Hematopoietic multipotent progenitor cell (in vitro differentiated cells): ENCODE measurements around the gene ZDHHC16. TPM values are rescaled to one million over a fixed set of nuclear protein-coding genes. Genes with fewer than 3 reads are reported as not detected.
A peak's percentile ranks its signal among the peaks of the same experiment; 100 is the strongest.
"Not testable (repeated sequence)": the region's sequence is repeated elsewhere in the genome, so short reads cannot be mapped to it uniquely, and the experiment has no call there.

ENCODE experiments used
- DNase-seq, 3 donors: peaks; one replicate each; pipeline ENCODE4 v3.0.0-alpha.2; 2011 to 2015; ENCODE audit warnings: low read depth in 2 of 3, low spot score in 2 of 3
- total RNA-seq: library from RNA; depleted of rRNA; stranded (reverse); fragments of >200 nt; gene quantifications from one replicate; pipeline ENCODE4 v1.2.3, GENCODE V29; 2012

ZDHHC16 gene
- total RNA-seq, 1 donor, result 52.5 TPM

DNA sequence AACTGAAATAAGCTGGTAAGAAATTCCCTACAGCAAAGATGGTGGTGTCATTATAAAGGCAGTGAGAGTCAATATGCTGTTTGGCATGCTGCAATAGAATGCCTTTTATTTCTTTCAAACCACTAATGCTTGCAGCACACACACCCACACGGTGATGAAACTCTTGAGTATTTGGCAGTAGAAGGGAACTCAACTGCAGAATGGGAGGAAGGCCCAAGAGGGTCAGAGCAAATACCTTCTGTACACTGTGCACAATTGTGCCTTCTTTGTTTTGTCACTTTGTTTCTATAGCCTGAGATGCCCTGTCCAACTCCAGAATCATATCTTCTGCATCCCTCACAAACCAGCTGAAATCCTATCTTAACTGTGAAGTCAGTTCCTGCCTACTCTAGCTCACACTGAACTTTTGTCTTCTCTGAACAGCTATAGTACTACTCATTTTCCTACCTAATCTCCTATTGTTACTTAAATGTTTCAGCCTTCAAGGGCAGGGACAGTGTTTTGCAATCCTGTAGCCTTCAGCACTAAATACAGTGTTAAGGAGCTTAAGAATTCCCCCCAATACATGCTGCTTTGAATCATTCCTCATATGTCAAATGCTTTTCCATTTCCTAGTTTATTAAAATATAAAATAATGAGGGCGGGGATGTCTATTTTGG, 30.1 kb downstream of the ZDHHC16 start:
- no peak for DNase-seq

DNA sequence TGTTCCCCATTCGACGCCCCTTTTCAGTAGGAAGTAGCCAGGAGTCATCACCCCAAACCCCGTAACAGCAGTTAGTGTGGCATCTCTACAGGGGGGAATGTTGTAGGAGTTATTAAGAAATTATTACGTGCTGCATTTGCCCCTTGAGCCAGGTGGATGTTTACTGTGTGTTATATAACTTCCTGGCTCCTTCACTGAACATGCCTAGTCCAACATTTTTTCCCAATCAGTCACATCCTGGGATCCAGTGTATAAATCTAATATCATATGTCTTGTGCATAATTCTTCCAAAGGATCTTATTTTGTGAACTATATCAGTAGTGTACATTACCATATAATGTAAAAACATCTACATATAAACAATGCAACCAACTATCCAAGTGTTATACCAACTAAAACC, 33.4 kb downstream of the ZDHHC16 start:
- not testable (repeated sequence) for DNase-seq

DNA sequence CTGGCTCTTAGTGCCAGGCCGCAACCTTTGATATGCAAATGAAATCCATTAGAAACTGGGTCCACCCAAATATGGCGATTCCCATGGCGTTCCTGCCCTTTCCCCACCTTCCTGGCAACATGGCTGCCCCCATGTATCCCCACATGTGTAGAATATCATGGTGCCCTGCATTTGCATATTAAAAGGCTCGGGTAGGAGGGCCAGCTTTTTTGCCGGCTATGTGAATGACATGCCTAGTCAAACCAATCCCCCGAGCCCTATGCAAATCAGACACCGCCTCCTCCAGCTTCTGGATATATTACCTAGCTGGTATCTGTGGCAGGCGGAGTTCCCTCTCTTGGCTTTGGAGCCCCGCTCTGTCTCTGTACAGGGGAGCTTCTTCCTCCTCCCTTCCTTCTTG, 34.0 kb downstream of the ZDHHC16 start:
- no peak for DNase-seq

DNA sequence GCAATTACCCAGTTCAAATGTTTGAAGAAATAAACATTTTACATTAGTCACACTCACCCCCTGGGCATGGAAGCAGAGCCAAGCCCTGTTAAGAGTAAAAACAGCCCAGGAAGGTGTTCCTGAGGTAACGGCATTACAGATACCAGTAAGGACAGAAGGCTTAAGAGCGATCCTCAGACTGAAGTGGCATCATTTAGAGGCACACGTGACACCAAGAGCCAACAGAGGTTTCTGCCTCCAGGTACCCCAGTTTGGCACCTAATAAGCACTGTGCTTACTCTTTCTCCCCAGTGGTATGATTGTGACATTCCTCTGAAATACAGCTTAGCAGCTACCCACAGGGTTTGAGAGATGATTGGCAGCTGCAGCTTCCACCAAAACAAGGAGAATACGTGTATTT, 35.1 kb downstream of the ZDHHC16 start:
- DNase-seq, result no peak

DNA sequence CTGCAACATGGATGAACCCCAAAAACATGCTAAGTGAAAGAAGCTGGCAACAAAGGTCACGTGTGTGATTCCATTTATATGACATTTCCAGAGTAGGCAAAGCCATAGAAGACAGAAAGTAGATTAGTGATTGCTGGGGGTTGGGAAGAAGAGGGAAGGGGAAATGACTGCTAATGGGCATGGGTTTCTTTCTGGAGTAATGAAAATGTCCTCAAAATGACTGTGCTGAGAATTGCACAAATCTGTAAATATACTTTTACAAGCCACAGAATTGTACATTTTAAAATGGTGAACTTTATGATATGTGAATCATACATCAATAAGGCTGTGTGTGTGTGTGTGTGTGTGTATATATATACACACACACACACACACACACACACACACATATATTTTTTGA, 36.4 kb downstream of the ZDHHC16 start:
- no peak for DNase-seq

DNA sequence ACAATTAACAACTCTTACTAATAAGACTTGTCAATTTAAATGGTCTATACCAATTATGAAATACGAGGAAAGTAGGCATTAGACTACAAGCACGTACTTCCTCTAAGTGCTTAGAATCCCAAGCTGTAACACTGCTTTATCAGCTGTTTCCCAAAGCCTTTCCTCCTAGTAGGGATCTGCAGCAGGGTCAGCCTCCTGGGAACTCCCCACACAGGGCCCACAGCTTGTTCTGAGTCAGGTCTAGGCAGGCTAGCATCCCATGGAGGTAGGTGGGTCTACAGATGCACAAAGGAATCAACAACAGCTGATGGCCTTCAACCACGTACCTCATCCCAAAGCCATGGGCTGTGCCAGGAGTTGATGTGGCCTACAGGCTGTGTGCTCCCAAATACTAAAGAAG, 37.5 kb downstream of the ZDHHC16 start:
- no peak for DNase-seq

DNA sequence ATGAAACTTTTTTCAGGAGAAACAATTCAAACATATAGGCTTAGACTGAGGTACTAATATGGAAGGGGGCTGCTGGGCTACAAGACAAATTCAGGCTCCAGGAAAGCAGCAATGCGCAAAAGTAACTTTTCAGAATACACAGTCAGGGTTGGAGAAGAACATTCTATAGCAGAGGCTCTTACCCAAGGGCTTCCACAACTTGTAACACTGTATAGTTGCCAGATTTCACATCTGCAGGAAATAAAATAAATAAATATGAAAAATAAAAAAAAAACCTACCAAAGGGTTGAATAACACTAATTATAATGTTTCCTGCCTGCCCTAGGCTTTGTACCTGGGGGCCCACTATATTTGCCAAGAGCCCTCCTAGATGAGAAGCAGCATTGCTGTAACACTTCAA, 37.9 kb downstream of the ZDHHC16 start:
- no peak for DNase-seq

DNA sequence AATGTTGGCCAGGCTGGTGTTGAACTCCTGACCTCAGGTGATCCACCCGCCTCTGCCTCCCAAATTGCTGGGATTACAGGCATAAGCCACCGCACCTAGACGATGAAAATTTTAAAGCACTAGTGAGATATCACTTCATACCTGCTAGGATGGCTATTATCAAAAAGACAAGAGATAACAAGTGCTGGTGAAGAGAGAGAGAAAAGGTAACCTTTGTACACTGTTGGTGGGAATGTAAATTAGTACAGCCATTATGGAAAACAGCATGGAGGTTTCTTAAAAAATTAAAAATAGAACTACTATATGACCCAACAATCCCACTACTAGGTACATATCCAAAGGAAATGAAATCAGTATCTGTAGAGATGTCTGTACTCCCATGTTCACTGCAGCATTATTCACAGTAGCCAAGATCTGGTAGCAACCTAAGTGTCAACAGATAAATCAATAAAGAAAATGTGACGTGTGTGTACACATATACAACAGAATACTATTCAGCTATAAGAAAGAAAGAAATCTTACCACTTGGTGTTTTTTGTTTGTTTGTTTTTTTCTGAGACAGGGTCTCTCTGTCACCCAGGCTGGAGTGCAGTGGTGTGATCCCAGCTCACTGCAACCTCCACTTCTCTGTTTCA, 39.8 kb downstream of the ZDHHC16 start:
- DNase-seq, result no peak

DNA sequence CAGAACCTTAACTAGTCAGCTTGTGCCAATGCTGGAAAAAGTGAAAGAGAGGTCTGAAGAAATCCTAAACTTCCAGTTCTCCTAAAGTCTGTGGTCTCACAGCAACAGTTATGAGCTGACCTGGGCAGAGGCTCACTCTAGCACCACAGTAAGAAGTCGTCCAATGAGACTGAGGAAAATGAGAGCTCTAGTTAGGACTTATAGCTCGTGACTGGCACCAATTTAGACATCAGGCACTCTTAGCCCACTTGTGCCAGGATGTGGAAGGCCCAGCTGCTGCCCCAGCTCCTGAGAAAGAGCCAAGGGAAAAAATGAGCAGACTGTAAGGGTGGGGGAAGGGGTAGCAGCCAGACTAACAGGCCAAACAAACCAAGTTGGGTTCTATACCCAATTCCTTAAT, 44.6 kb downstream of the ZDHHC16 start:
- no peak for DNase-seq

DNA sequence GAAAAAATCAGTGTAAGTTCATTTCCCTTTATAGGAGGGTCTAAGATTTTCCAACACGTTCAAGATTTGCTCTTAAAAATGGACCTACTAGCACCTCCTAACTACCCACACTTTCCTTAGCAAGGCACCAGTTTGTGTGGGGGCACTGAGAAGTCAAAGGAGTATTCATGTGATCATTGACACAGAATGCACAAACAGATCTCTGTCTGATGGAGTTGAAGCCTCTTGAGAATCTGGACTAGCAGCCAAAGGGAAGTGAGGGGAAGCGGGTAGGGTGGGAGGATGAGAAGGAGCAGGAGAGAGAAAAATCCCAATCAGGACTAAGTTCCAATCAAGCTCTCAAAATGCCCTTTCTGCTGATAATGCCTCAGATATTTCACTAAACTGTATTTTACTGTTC, 48.2 kb downstream of the ZDHHC16 start:
- no peak for DNase-seq

DNA sequence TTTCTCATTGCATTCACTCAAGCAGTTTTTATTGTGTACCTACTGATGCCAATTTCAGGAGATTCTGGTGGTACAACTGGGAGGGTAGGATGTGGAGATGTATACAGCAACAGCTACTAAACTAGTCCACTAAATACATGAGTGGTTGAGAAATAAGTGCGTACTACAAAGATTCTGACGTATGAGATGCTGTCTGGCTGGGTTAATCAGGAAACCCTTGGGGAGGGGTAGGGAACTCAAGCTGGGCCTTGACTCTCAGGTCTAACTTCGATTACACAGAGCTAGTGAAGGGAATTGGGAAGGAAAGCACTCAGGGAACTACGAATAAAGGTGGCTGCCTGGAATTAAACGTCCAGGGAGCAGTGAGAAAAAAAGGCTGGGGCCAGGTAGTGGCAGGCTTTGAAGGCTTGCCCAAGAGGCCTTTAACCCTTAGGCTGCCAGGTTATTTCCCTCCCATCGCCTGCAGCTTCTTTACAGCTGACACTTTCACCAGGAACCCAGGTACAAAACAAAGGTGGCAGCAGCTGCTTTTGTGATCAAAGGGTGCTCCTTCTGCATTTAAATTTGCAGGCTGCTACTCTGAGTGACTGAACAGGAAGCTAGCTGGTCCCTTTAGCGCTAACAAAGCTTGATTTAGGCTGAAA, 49.0 kb downstream of the ZDHHC16 start:
- peak in 1 of 3 donors; percentile 21 for DNase-seq

DNA sequence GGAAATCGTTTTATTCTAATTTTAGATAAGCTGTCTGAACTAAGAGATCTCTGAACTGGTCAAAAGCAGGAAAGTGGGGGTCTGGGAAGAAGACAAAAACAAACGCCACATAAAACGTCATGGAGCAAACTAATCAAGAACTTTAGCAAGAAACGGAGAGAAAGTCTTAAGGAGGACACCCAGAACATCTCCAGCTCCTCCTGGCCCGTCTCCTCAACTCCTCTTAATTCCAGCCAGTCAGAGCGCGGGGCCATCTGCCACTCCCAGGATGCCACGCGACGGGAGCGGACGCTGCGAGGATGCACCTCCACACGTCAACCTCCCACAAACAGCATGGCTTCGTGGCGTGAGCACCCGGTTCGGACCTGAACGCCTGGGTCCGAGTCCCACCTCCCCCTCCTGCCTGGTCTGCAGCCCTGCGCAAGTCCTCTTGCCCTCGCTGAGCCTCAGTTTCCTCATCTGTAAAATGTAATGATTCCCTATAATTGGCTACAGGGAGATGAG, 51.6 kb downstream of the ZDHHC16 start:
- DNase-seq, result peak; percentile 28 to 59 (median 54)

DNA sequence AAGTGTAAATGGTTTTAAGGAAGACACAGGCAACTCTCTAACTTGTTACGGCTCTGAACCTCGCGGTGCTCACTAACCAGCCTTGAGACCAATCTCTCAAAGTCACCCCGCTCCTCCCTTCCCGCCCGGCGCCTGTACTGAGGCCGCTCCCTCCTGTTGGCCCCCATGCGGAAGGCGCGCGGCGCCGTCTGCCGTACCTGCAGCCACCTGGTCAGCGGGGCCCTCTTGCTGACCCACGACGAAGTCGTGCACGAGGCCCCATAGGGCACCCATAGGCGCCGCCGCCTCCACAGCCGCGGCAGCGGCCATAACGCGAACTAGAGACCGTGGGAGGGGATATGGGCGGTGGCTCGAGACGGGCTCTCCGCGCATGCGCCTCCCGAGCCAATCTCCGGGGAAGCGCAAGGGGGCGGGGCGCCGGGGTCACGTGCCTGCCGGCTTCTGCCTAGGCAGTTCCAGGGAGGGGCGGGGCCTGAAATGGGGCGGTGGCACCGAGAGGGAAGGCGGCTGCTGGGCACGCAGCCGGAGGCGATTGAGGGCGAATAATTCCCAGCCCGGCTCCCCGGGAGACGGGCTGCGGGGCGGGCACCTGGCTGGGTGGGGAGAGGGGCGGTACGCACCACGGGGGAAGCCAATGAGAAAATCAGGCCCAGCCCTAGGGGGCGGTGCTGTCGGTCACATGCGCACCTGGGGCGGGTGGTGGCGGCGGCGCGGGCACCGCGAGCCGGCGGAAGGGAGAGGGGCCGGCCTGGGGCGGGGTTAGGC, 52.3 kb downstream of the ZDHHC16 start, which contains the start of gene MMS19:
Gene MMS19 (minus strand): TSS at position 347 of the 765 bp plus-strand sequence. CDS start 38 bp downstream, at position 309.
- DNase-seq, result peak; percentile 98 to 99 (median 98)

DNA sequence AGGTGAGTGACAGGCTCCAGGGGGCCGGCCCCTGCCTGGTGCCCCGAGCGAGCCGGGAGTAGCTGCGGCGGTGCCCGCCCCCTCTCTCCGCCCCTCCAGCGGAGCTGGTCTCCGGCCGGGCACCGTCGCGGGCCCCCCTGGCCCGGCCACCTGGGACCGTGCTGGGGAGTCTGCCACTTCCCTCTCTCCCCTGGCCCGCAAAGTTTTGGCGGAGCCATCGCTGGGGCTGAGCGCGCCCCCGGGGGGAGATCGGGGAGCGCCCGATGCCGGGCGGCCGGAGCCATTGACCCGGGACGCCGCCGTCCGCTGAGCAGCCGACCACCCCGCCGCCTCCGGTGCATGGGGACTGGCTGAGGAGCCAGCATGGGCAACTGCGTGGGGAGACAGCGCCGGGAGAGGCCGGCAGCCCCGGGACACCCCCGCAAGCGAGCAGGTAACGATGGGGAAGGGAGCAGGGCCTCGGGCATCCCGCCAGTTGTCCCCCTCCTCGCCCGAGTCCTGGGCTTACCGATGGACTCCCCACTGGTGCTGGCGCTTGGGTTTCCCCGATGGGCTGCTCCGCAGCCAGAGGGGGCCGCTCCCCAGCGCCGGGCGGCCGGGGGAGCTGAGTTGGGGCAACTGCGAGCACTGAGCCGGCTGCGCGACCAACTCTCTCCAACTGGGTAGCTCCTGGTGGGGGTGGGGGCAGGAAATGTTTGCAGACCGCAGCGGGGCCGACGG, 53.0 kb downstream of the ZDHHC16 start, which contains the start of gene UBTD1:
Gene UBTD1 (plus strand): TSS at position 84 of the 720 bp plus-strand sequence. CDS start 280 bp downstream, at position 364.
- peak; percentile 7 to 39 (median 27) for DNase-seq

DNA sequence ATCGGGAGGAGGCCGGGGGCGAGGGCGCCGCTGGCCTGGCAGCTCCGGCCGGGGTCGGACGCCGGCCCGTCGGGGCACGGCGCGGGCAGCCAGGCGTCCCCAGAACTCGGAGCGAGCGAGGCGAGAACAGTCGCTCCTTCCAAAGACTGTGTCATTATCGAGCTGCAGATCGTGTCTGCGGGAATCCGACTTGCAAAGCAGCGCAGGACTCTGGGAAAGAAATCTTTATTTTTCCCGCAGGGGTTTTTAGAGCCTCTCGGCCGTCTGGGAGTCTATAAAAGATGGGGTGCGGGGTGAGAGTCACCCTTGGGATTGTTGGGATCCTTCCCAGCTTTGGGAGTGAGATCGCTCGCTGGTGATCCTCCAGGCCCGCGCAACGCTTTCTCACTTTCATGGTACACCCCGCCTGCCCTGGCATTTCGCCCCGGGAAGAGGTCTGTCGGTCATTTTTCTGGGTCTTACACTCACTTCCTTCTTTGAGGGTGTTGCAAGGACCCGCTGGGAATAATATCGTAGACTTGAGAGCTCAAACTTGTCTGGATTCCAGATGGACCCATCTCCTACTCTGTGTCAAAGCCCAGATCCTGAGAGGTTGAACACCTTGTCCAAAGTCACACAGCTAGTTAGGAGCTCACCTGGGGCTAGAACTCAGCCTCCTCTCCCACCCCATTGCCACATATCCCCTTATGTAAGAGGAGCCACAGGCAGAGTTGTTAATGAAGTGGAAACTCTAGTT, 53.8 kb downstream of the ZDHHC16 start:
- peak in 1 of 3 donors; percentile 24 for DNase-seq

DNA sequence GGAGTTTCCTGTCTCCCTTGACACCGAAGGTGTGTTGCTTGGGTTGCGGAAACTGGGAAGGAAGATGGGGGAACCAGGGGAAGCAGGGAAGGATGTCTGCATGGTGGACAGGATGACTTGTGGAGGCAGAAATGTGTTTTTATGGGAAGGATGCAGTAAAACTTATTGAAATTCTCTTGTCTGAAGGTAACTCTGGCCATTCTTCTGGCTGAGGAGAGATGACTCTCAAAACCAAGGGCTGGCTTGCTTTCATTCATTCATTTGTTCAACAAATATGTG, 54.3 kb downstream of the ZDHHC16 start:
- DNase-seq, result no peak

DNA sequence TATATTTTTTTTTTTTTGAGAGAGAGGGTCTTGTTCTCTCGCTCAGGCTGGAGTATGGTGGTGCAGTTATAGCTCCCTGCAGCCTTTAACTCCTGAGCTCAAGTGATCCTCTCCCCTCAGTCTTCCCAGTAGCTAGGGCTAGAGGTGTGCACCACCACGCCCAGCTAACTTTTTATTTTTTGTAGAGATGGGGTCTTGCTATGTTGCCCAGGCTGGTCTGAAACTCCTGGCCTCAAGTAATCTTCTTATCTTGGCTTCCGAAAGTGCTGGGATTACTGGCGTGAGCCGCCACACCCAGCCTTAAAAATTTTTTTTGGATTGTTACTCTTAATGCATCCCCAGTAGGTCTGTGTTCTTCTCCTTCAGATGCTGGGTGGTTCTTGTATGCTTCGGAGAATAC, 56.9 kb downstream of the ZDHHC16 start:
- DNase-seq, result no peak

DNA sequence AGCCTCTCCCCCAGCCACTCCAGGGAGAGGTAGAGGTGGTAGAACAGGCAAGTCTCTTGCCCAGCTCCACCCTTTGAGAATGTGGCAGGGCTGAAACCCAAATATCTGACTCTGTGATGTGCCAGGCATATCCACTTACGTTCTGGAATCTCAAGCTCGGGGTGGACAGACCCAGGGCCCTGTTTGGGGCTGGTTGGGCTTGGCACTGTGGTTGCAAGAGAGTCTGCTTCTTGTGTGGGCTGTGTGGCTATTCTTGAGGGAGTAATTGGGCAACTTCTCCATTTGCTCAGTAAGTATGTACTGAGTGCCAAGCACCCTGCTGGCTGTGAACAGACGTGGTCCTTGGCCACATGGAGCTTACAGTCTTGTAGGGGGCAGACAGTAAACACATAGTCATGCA, 57.4 kb downstream of the ZDHHC16 start:
- DNase-seq, result no peak

DNA sequence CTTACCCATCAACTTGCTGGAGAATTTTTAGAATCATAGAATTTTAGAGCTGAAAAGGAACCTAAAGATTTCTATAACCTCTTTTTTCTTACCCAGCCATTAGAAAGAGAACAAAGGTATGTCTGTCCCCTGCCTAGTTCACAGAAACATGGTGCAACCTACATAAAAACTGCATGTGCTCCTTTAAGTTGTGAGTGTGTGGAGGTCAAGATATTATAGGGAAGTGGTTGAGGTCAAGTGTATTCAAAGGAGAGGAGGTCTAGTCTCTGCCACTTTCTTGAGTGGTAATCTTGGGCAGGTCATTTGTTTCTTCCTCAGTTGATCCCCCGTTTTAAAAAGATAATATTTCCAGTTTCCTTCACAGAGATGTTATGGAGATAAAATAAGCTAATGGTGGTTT, 59.2 kb downstream of the ZDHHC16 start:
- no peak for DNase-seq
